ENCODE measurements around the gene MRPS2.
A peak's percentile ranks its signal among the peaks of the same experiment; 100 is the strongest.

Gene MRPS2

GRCh38 chr9:135498381-135499126, 1.9 kb upstream of the MRPS2 start:
- CTCF ChIA-PET = interaction anchor here (1.2 to 3.2 kb wide), 3 partner anchors 8 to 17 kb away, joined by 6 to 11 read pairs (median 8); no protein-coding TSS in a partner anchor
- H3K4me3 ChIP-seq (ENCODE audit: low read depth, low read length) = no peak overlapping the region
- POLR2A ChIA-PET = no interaction called here
- DNase-seq (ENCODE audit: low read depth, low spot score) = no peak
- TF ChIP-seq CTCF (IDR thresholded peaks at IDR 0.05; ENCODE audit: insufficient read depth, low read length, missing control alignments) = no peak

- H3K4me3 ChIP-seq (ENCODE audit: low read depth, low read length) = peak overlapping the region; percentile 80
- POLR2A ChIA-PET = no interaction called here
- DNase-seq (ENCODE audit: low read depth, low spot score) = no peak
- CTCF ChIA-PET = interaction anchor here (0.6 to 3.2 kb wide), 7 partner anchors 9 to 99 kb away, joined by 3 to 11 read pairs (median 6); no protein-coding TSS in a partner anchor
- no peak for TF ChIP-seq CTCF (IDR thresholded peaks at IDR 0.05; ENCODE audit: insufficient read depth, low read length, missing control alignments)
These were observed 984 bp upstream of the MRPS2 start for GRCh38 chr9:135499326-135500070.

GRCh38 chr9:135500071-135500524, 384 bp upstream of the MRPS2 start:
- CTCF ChIA-PET = interaction anchor here (0.6 to 3.2 kb wide), 6 partner anchors 8 to 98 kb away, joined by 3 to 11 read pairs (median 6); no protein-coding TSS in a partner anchor
- DNase-seq (ENCODE audit: low read depth, low spot score) = no peak
- no peak for TF ChIP-seq CTCF (IDR thresholded peaks at IDR 0.05; ENCODE audit: insufficient read depth, low read length, missing control alignments)

GRCh38 chr9:135501261-135502167, 1.0 kb downstream of the MRPS2 start:
- DNase-seq (ENCODE audit: low read depth, low spot score) = no peak
- peak overlapping the region; percentile 80 for H3K4me3 ChIP-seq (ENCODE audit: low read depth, low read length)
- no peak for TF ChIP-seq CTCF (IDR thresholded peaks at IDR 0.05; ENCODE audit: insufficient read depth, low read length, missing control alignments)
- ChIA-PET POLR2A (no interaction called here), CTCF (interaction anchor here (1.0 to 3.2 kb wide), 2 partner anchors 11 kb away, joined by 4 to 11 read pairs; no protein-coding TSS in a partner anchor)

More at GRCh38 chr9:135500071-135500524, 384 bp upstream of the MRPS2 start:
- H3K4me3 ChIP-seq (ENCODE audit: low read depth, low read length) = peak overlapping the region; percentile 80
- POLR2A ChIA-PET = no interaction called here

GRCh38 chr9:135502168-135502872, 1.8 kb downstream of the MRPS2 start:
- ChIA-PET POLR2A (no interaction called here), CTCF (interaction anchor here (1.0 kb wide), 1 partner anchor 10 kb away, joined by 4 read pairs; no protein-coding TSS in a partner anchor)
- no peak for TF ChIP-seq CTCF (IDR thresholded peaks at IDR 0.05; ENCODE audit: insufficient read depth, low read length, missing control alignments)
- H3K4me3 ChIP-seq (ENCODE audit: low read depth, low read length) = no peak overlapping the region; the same call in 1 of the 2 replicates
- no peak for DNase-seq (ENCODE audit: low read depth, low spot score)

Data from AG04449 (cell line).